ENCODE results near the gene SCN8A. TPM values are rescaled to one million over a fixed set of nuclear protein-coding genes. Genes with fewer than 3 reads are reported as not detected.
A peak's percentile ranks its signal among the peaks of the same experiment; 100 is the strongest.

Gene SCN8A
- total RNA-seq, 1 donor from 2014 or later, result 46.1 TPM

GRCh38 chr12:51663390-51663789, 72.4 kb downstream of the SCN8A start:
- no peak for DNase-seq (ENCODE audit: low spot score in 2 of 2)
- no peak for FAIRE-seq

- DNase-seq (ENCODE audit: low spot score in 2 of 2) (no peak), FAIRE-seq (no peak)
These were observed 75.7 kb downstream of the SCN8A start for GRCh38 chr12:51666696-51667095.

GRCh38 chr12:51667269-51667668, 76.2 kb downstream of the SCN8A start:
- DNase-seq (ENCODE audit: low spot score in 2 of 2) (no peak), FAIRE-seq (no peak)

DNA sequence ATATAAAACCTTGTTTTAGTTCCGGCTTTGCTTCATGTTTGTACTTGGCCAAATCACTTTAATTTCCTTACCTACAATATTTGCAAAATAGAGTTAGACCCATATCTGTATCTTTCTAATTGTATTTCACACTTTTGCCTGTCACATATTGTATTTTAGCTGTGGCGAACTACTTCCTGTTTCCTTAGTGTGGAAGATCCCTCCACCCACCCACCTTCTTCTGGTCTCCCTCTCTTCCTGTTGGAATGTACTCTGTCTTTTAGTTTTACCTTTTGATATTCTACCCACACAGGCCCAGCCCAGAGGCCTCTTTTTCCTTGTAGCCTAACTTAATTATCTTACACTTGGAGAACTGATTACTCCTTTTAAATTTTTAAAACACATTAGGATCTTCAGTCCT, 78.2 kb downstream of the SCN8A start:
- no peak for FAIRE-seq
- no peak for DNase-seq (ENCODE audit: low spot score in 2 of 2)

DNA sequence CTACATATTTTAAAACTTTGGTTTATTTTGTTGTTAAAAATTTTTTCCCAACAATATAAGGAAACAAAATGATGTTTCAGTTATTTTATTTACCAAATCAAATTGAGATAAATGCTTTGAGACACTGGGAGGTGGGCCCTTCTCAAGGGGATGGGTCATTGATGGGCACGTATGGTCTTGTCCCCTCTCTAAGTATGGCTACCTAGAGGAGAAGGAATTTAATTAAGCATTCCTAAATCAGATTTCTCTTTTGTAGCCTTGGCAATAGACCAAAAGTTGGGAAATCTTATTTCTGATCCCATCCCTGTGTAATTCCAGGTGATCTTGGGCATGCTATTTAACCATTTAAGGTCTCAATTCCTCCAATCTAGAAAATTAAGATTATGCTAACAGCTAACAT, 79.0 kb downstream of the SCN8A start:
- FAIRE-seq (no peak), DNase-seq (ENCODE audit: low spot score in 2 of 2) (no peak)

- FAIRE-seq, result no peak
- DNase-seq (ENCODE audit: low spot score in 2 of 2), result no peak
These were observed 81.3 kb downstream of the SCN8A start for GRCh38 chr12:51672334-51672733.

DNA sequence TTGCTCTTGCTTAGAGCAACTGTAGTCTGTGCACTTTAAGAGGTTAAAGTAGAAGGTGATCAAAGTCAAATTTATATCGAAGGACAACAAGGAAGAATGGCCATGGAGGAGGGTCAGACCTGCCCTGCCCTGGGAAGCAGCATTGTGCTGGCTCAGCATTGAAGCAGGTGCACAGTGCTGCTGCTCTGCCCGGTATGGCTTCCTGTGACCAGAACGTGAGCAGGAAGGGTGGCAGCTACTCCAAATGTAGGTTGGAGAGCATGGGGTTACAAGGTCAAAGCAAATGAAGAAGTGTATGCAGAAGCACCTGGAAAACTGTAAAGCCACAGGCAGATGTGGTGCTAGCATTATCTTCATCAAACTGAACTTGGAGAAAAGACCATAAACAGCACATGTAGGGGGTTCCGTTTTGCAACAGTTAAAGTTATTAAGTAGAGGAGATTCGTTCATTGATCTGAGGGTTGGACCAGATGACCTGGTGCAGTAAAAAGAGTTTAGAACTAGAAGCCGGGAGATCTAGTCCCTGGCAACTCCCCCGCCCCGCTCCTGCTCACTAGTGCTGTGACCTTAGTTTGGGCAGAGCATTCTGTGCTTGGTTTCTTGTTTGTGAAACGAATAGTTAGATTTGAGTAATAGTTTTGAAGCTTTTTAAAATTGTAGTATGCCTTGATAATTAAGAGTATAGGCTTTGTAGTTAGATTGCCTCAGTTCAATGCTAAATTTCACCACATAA, 84.2 kb downstream of the SCN8A start:
- no peak for FAIRE-seq

GRCh38 chr12:51676875-51677274, 85.8 kb downstream of the SCN8A start:
- DNase-seq (ENCODE audit: low spot score in 2 of 2) (no peak), FAIRE-seq (no peak)

More for the DNA sequence above, 84.2 kb downstream of the SCN8A start:
- DNase-seq (ENCODE audit: low spot score in 2 of 2), result no peak

DNA sequence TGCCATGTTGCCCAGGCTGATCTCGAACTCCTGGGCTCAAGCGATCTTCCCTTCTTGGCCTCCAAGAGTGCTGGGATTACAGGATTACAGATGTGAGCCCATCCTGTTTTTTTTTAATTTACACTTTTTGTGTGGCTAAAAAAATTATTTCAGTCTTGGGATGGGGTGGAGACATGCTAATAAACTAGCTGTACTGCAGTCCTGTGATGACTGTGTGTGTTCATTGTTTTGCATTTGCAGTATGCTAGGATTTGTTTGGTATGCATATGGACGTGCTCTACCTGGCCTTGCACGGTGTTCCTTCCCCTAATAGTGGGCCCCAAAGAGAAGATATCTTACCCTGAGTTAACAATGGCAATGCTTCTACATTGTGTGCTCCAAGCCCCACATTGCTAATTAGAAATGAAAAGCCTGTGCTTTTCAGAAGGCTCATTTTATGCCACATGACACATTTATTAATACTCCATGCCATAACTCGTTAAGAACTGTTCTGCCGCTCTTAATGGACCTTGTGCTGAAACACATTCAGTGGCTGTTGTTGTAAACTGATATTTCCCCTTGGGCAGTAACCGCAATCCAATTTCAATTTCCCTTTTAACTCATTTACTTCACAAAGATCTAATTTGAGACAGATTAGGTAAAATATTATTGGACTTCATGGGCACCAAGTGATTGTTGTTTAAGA, 86.4 kb downstream of the SCN8A start:
- FAIRE-seq (no peak), DNase-seq (ENCODE audit: low spot score in 2 of 2) (no peak)

DNA sequence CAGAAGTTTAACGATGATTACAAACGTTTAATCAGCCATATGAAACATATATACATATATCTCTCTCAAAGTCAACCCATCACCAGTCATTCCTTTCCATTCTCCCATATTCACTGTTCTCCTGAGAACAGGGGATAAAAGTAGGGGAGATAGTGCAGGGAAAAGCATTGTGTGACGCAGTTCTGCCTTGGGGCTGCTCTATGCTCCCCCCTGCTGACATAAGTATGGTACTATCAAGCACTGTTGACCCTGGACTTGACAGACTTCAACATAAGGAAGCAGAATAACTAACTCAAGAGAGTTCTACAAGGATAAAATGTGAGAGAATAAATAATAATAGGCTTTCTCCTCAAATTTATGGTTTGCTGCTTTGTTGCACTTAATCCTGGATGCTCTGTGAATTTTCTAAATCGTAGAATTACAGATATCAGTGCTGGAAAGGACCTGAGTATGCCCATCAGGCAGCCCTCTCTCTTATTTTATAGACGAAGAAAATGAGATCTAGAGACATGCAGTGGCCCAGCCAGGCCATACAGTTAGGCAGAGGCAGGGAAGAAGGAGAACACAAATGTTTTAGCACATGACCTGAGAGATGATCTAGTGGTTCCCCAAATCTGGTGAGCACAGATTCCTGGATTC, 87.2 kb downstream of the SCN8A start:
- FAIRE-seq (no peak), DNase-seq (ENCODE audit: low spot score in 2 of 2) (peak in 1 of 2 donors; percentile 29)

GRCh38 chr12:51682981-51683380, 91.9 kb downstream of the SCN8A start:
- FAIRE-seq, result no peak

GRCh38 chr12:51683763-51684357, 92.8 kb downstream of the SCN8A start:
- no peak for FAIRE-seq
- no peak for DNase-seq (ENCODE audit: low spot score in 2 of 2)

More at GRCh38 chr12:51682981-51683380, 91.9 kb downstream of the SCN8A start:
- no peak for DNase-seq (ENCODE audit: low spot score in 2 of 2)

- no peak for FAIRE-seq
- DNase-seq (ENCODE audit: low spot score in 2 of 2), result no peak
These were observed 95.7 kb downstream of the SCN8A start for GRCh38 chr12:51686727-51687126.

GRCh38 chr12:51687177-51687576, 96.1 kb downstream of the SCN8A start:
- no peak for FAIRE-seq
- no peak for DNase-seq (ENCODE audit: low spot score in 2 of 2)

GRCh38 chr12:51687614-51688013, 96.6 kb downstream of the SCN8A start:
- DNase-seq (ENCODE audit: low spot score in 2 of 2) (no peak), FAIRE-seq (no peak)

DNA sequence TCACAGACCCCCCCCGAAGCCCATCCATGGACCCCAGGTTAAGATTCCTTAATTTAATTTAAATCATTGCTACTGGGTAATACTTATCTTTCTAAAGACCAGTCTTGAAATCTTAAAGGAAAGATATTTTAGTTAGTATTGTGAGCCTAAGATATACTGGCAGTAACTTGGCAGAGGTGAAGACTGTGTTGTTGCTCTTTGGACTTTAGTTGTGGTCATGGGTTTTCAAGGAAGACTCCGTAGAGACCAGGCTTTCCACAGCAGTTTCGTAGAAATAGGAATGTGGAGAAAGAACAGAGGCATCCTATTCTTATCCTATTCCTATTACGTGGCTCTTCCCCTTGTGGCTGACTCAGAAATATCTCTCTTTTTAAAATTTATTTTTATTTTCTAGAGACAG, 99.0 kb downstream of the SCN8A start:
- FAIRE-seq (no peak), DNase-seq (ENCODE audit: low spot score in 2 of 2) (no peak)

- DNase-seq (ENCODE audit: low spot score in 2 of 2), result no peak
- no peak for FAIRE-seq
These were observed 101.0 kb downstream of the SCN8A start for GRCh38 chr12:51692016-51692415.

DNA sequence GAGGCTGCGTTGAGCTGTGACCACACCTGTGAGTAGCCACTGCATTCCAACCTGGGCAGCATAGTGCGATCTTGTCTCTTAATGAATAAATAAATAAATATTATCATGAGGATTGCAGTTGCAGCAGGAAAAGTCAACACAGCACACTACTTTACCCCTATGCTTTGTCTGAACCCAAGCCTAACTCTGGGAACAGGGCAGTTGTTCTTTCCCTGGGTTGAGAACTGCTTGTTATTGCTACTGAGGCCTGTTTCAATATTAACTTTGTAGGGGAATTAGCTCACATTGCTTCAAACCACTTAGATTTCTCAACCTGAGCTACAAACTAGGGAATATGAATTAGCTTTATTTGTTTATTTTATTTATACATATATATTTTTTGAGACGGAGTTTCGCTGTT, 102.5 kb downstream of the SCN8A start:
- FAIRE-seq (no peak), DNase-seq (ENCODE audit: low spot score in 2 of 2) (no peak)

DNA sequence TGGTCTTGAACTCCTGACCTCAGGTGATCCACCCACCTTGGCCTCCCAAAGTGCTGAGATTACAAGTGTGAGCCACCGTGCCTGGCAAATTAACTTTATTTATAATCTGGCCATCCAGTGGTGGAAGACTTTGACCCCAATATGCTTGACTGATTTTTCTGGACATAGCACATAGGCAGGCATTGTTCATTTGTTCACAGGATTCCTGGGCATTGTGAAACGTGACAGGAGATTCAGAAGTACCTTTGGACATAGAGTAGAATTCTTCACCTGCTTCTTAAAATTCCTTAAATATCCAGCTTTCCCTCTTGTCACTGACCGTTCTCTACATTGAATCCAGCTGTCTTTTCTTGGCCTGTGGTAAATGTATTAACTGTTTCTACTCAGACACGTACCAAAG, 103.1 kb downstream of the SCN8A start:
- FAIRE-seq, result no peak

GRCh38 chr12:51695241-51696010, 104.4 kb downstream of the SCN8A start:
- no peak for DNase-seq (ENCODE audit: low spot score in 2 of 2)
- no peak for FAIRE-seq

More for the DNA sequence above, 103.1 kb downstream of the SCN8A start:
- no peak for DNase-seq (ENCODE audit: low spot score in 2 of 2)

Measured in frontal cortex (tissue), 4 donors.